Thyroid gland (tissue), 4 donors: ENCODE results near the gene CCDC87.

Source experiments
- POLR2A ChIP-seq, 2 donors: fragments of 450-650 bp; IDR thresholded peaks; one replicate each; pipeline ENCODE4 v1.6.1; 2017; ENCODE audit warnings: antibody characterized with exemption in 2 of 2, mild to moderate bottlenecking in 2 of 2, moderate library complexity in 1 of 2
- TF ChIP-seq, protein P1 (sequence below), 6 experiments: fragments of 200-600 bp in 3 of 6; fragments of 450-650 bp in 3 of 6; sonication (generic) in 3 of 6; IDR thresholded peaks; one replicate each; pipeline ENCODE4 v1.5.1; 2016 to 2019; ENCODE audit warnings: antibody characterized with exemption in 6 of 6, mild to moderate bottlenecking in 2 of 6, inconsistent platforms in 1 of 6, moderate library complexity in 1 of 6

DNA sequence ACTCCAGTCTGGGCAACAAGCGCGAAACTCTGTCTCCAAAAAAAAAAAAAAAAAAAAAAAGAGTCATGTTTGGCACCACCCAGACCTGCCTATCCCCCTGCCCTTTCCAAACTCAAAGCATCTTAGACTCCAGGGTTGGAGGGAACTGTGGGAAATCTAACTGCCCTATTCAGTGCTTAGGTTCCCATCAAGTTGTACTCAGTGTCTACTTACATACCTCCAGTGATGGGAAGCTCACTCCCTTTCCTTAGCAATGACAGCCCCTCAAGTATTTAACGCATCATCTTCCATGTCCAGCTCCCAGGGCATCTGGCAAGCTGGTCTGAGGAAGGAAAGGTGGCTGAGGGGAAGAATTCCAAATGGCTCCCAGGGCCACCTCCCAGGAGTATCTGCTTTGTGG is 43.2 kb downstream of the CCDC87 start:
- TF ChIP-seq, protein P1, sequence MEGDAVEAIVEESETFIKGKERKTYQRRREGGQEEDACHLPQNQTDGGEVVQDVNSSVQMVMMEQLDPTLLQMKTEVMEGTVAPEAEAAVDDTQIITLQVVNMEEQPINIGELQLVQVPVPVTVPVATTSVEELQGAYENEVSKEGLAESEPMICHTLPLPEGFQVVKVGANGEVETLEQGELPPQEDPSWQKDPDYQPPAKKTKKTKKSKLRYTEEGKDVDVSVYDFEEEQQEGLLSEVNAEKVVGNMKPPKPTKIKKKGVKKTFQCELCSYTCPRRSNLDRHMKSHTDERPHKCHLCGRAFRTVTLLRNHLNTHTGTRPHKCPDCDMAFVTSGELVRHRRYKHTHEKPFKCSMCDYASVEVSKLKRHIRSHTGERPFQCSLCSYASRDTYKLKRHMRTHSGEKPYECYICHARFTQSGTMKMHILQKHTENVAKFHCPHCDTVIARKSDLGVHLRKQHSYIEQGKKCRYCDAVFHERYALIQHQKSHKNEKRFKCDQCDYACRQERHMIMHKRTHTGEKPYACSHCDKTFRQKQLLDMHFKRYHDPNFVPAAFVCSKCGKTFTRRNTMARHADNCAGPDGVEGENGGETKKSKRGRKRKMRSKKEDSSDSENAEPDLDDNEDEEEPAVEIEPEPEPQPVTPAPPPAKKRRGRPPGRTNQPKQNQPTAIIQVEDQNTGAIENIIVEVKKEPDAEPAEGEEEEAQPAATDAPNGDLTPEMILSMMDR (IDR thresholded peaks at IDR 0.05), result no peak
- TF ChIP-seq POLR2A (IDR thresholded peaks at IDR 0.05), result no peak
